SK-N-SH treated with all-trans-retinoic acid at 6 μM for 48 hours (cell line): ENCODE results near the gene CACNA1B.
"Not testable (repeated sequence)": the region's sequence is repeated elsewhere in the genome, so short reads cannot be mapped to it uniquely, and the experiment has no call there.

Experiments used
- BACH2 ChIP-seq: fragments of 250-450 bp; sonication (Bioruptor Pico); IDR thresholded peaks from 2 replicates; pipeline ENCODE4 v1.9.0; 2021; ENCODE audit warnings: mild to moderate bottlenecking, borderline replicate concordance
- GLIS3 ChIP-seq: fragments of 250-450 bp; sonication (Bioruptor Pico); IDR thresholded peaks from 2 replicates; pipeline ENCODE4 v1.5.0; 2020; ENCODE audit warnings: mild to moderate bottlenecking, moderate library complexity
- RARB ChIP-seq: fragments of 250-450 bp; sonication (Bioruptor Pico); IDR thresholded peaks from 2 replicates; pipeline ENCODE4 v1.8.0; 2021; ENCODE audit warnings: mild to moderate bottlenecking, moderate library complexity
- TCF4 ChIP-seq: fragments of 250-450 bp; sonication (Bioruptor Pico); IDR thresholded peaks from 2 replicates; pipeline ENCODE4 v1.8.0; 2021; ENCODE audit warnings: mild to moderate bottlenecking, moderate library complexity, borderline replicate concordance
- ZNF70 ChIP-seq: fragments of 450-650 bp; formaldehyde crosslinking; IDR thresholded peaks from 2 replicates; pipeline ENCODE4 v1.5.0; 2020; ENCODE audit warnings: mild to moderate bottlenecking, moderate library complexity
- TF ChIP-seq, protein P1 (sequence below): fragments of 250-450 bp; sonication (Bioruptor Pico); IDR thresholded peaks from 2 replicates; pipeline ENCODE4 v1.5.0; 2020; ENCODE audit warnings: mild to moderate bottlenecking, moderate library complexity
- TF ChIP-seq, protein P2 (sequence below): fragments of 250-450 bp; sonication (Bioruptor Pico); IDR thresholded peaks from 2 replicates; pipeline ENCODE4 v1.8.0; 2020; ENCODE audit warnings: mild to moderate bottlenecking, moderate library complexity, borderline replicate concordance
- TF ChIP-seq, protein P3 (sequence below): fragments of 250-450 bp; sonication (Bioruptor Pico); IDR thresholded peaks from 2 replicates; pipeline ENCODE4 v1.5.1; 2020; ENCODE audit warnings: low read depth, mild to moderate bottlenecking, moderate library complexity

DNA sequence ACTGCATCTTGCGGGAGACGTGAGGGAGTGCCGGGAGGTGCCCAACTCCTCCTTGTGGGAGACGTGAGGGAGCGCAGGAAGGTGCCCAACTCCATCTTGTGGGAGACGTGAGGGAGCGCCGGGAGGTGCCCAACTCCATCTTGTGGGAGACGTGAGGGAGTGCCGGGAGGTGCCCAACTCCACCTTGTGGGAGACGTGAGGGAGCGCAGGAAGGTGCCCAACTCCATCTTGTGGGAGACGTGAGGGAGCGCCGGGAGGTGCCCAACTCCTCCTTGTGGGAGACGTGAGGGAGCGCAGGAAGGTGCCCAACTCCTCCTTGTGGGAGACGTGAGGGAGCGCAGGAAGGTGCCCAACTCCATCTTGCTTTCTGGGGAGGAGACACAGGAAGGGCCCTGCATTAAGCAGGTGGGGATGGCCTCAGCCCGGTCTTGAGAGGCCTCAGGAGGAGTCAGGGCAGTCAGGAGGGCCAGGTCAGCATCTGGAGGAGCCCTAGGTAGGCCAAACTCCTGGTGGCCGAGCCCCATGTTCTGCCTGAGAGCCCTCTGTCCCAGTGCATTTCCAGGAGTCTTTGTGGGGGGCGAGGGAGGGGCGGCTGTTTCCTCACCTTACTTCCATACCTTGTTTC, 236.2 kb downstream of the CACNA1B start:
- TF ChIP-seq ZNF70, TCF4, RARB, GLIS3, BACH2 (CRISPR knock-in tag): not testable (repeated sequence)
- TF ChIP-seq, protein P1, sequence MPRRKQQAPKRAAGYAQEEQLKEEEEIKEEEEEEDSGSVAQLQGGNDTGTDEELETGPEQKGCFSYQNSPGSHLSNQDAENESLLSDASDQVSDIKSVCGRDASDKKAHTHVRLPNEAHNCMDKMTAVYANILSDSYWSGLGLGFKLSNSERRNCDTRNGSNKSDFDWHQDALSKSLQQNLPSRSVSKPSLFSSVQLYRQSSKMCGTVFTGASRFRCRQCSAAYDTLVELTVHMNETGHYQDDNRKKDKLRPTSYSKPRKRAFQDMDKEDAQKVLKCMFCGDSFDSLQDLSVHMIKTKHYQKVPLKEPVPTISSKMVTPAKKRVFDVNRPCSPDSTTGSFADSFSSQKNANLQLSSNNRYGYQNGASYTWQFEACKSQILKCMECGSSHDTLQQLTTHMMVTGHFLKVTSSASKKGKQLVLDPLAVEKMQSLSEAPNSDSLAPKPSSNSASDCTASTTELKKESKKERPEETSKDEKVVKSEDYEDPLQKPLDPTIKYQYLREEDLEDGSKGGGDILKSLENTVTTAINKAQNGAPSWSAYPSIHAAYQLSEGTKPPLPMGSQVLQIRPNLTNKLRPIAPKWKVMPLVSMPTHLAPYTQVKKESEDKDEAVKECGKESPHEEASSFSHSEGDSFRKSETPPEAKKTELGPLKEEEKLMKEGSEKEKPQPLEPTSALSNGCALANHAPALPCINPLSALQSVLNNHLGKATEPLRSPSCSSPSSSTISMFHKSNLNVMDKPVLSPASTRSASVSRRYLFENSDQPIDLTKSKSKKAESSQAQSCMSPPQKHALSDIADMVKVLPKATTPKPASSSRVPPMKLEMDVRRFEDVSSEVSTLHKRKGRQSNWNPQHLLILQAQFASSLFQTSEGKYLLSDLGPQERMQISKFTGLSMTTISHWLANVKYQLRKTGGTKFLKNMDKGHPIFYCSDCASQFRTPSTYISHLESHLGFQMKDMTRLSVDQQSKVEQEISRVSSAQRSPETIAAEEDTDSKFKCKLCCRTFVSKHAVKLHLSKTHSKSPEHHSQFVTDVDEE (CRISPR knock-in tag) = not testable (repeated sequence)
- TF ChIP-seq, protein P2, sequence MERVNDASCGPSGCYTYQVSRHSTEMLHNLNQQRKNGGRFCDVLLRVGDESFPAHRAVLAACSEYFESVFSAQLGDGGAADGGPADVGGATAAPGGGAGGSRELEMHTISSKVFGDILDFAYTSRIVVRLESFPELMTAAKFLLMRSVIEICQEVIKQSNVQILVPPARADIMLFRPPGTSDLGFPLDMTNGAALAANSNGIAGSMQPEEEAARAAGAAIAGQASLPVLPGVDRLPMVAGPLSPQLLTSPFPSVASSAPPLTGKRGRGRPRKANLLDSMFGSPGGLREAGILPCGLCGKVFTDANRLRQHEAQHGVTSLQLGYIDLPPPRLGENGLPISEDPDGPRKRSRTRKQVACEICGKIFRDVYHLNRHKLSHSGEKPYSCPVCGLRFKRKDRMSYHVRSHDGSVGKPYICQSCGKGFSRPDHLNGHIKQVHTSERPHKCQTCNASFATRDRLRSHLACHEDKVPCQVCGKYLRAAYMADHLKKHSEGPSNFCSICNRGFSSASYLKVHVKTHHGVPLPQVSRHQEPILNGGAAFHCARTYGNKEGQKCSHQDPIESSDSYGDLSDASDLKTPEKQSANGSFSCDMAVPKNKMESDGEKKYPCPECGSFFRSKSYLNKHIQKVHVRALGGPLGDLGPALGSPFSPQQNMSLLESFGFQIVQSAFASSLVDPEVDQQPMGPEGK (CRISPR knock-in tag) = not testable (repeated sequence)
- TF ChIP-seq, protein P3, sequence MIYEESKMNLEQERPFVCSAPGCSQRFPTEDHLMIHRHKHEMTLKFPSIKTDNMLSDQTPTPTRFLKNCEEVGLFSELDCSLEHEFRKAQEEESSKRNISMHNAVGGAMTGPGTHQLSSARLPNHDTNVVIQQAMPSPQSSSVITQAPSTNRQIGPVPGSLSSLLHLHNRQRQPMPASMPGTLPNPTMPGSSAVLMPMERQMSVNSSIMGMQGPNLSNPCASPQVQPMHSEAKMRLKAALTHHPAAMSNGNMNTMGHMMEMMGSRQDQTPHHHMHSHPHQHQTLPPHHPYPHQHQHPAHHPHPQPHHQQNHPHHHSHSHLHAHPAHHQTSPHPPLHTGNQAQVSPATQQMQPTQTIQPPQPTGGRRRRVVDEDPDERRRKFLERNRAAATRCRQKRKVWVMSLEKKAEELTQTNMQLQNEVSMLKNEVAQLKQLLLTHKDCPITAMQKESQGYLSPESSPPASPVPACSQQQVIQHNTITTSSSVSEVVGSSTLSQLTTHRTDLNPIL = not testable (repeated sequence)
